GM23338 (cell line): ENCODE results near the gene TCTN1. TPM values are rescaled to one million over a fixed set of nuclear protein-coding genes. Genes with fewer than 3 reads are reported as not detected.

Experiments used
- ATAC-seq: fragments of 200-7000 bp; cut with Tn5 transposase; 3 replicates; pipeline ENCODE4 v1.9.1; 2020
- DNase-seq: peaks from one replicate; pipeline ENCODE4 v3.0.0-alpha.2; 2015; ENCODE audit warnings: low spot score
- H2AFZ ChIP-seq: fragments of 200-600 bp; sonication (generic); 2 replicates; pipeline ENCODE4 v1.8.0; 2016; ENCODE audit warnings: antibody characterized with exemption, mild to moderate bottlenecking, moderate library complexity
- H3F3A ChIP-seq: fragments of 200-600 bp; sonication (generic); replicated peaks from 2 replicates; pipeline ENCODE4 v1.8.0; 2017; ENCODE audit warnings: antibody characterized with exemption, mixed run types, low read depth
- H3K27ac ChIP-seq: fragments of 200-600 bp; sonication (generic); 2 replicates; pipeline ENCODE4 v1.6.1; 2016; ENCODE audit warnings: low read depth
- H3K27me3 ChIP-seq: fragments of 200-600 bp; sonication (generic); 2 replicates; pipeline ENCODE4 v1.8.0; 2016; ENCODE audit warnings: mild to moderate bottlenecking, mixed run types, moderate library complexity; ENCODE audit not compliant: insufficient read depth
- H3K36me3 ChIP-seq: fragments of 200-600 bp; sonication (generic); 2 replicates; pipeline ENCODE4 v1.8.0; 2016; ENCODE audit warnings: mild to moderate bottlenecking; ENCODE audit not compliant: insufficient read depth
- H3K4me1 ChIP-seq: fragments of 200-600 bp; sonication (generic); 2 replicates; pipeline ENCODE4 v1.8.0; 2016; ENCODE audit warnings: mild to moderate bottlenecking, moderate library complexity; ENCODE audit not compliant: insufficient read depth
- H3K4me2 ChIP-seq: fragments of 200-600 bp; sonication (generic); 2 replicates; pipeline ENCODE4 v1.7.1; 2017; ENCODE audit warnings: mixed run types
- H3K4me3 ChIP-seq: fragments of 200-600 bp; sonication (generic); 2 replicates; pipeline ENCODE4 v1.6.1; 2016; ENCODE audit warnings: mixed run types
- H3K79me2 ChIP-seq: fragments of 200-600 bp; sonication (generic); replicated peaks from 2 replicates; pipeline ENCODE4 v1.8.0; 2017; ENCODE audit warnings: mild to moderate bottlenecking; ENCODE audit not compliant: insufficient read depth
- H3K9me2 ChIP-seq: fragments of 200-600 bp; sonication (generic); 2 replicates; pipeline ENCODE4 v1.8.0; 2017; ENCODE audit not compliant: insufficient read depth
- H4K20me1 ChIP-seq: fragments of 200-600 bp; sonication (generic); replicated peaks from 2 replicates; pipeline ENCODE4 v1.8.0; 2017; ENCODE audit warnings: mild to moderate bottlenecking; ENCODE audit not compliant: insufficient read depth
- H3K27ac Mint-ChIP-seq: 2 replicates; pipeline ENCODE4 v1.8.0; 2020; ENCODE audit warnings: inconsistent platforms, mild to moderate bottlenecking, moderate library complexity, mixed read lengths
- H3K27me3 Mint-ChIP-seq: 3 replicates; pipeline ENCODE4 v1.8.0; 2022; ENCODE audit warnings: low read depth, mild to moderate bottlenecking, moderate library complexity, mixed read lengths, inconsistent platforms; ENCODE audit not compliant: insufficient read depth, poor library complexity
- H3K36me3 Mint-ChIP-seq: 3 replicates; pipeline ENCODE4 v1.8.0; 2021; ENCODE audit warnings: low read depth, mild to moderate bottlenecking, inconsistent platforms, moderate library complexity, mixed read lengths
- H3K4me1 Mint-ChIP-seq: 3 replicates; pipeline ENCODE4 v1.8.0; 2020; ENCODE audit warnings: mild to moderate bottlenecking, inconsistent platforms, mixed read lengths
- H3K4me3 Mint-ChIP-seq: 3 replicates; pipeline ENCODE4 v1.8.0; 2021; ENCODE audit warnings: moderate library complexity, mild to moderate bottlenecking, inconsistent platforms, mixed read lengths
- H3K9me3 Mint-ChIP-seq: 3 replicates; pipeline ENCODE4 v1.8.0; 2020; ENCODE audit warnings: moderate library complexity, mild to moderate bottlenecking, inconsistent platforms, mixed read lengths
- CREB1 ChIP-seq: fragments of 250-450 bp; sonication (Bioruptor Pico); IDR thresholded peaks from 2 replicates; pipeline ENCODE4 v1.5.0; 2020; ENCODE audit warnings: low read depth, mild to moderate bottlenecking, moderate library complexity
- EZH2phosphoT487 ChIP-seq: fragments of 200-600 bp; sonication (generic); IDR thresholded peaks from one replicate; pipeline ENCODE4 v1.8.1; 2018; ENCODE audit warnings: antibody characterized with exemption; ENCODE audit not compliant: unreplicated experiment
- NANOG ChIP-seq: IDR thresholded peaks from 2 replicates; pipeline ENCODE4 v1.6.1; 2016; ENCODE audit warnings: antibody characterized with exemption, borderline replicate concordance
- POLR2AphosphoS5 ChIP-seq: IDR thresholded peaks from 2 replicates; pipeline ENCODE4 v1.6.1; 2016; ENCODE audit warnings: antibody characterized with exemption, low read depth
- REST ChIP-seq: IDR thresholded peaks from one replicate; pipeline ENCODE4 v1.6.1; 2018; ENCODE audit warnings: antibody characterized with exemption; ENCODE audit not compliant: unreplicated experiment
- STAT1 ChIP-seq: IDR thresholded peaks from one replicate; pipeline ENCODE4 v1.6.1; 2016; ENCODE audit warnings: antibody characterized with exemption; ENCODE audit not compliant: unreplicated experiment
- ZNF114 ChIP-seq: fragments of 250-450 bp; sonication (Bioruptor Pico); IDR thresholded peaks from 2 replicates; pipeline ENCODE4 v1.5.0; 2020; ENCODE audit warnings: mild to moderate bottlenecking, moderate library complexity
- ZNF331 ChIP-seq: fragments of 250-450 bp; sonication (Bioruptor Pico); IDR thresholded peaks from 2 replicates; pipeline ENCODE4 v1.5.0; 2020; ENCODE audit warnings: low read depth, mild to moderate bottlenecking, moderate library complexity
- ZNF462 ChIP-seq: fragments of 250-450 bp; sonication (Bioruptor Pico); IDR thresholded peaks from 2 replicates; pipeline ENCODE4 v1.5.0; 2020; ENCODE audit warnings: mild to moderate bottlenecking, moderate library complexity
- polyA plus RNA-seq: library from polyadenylated mRNA; unstranded; fragments of >200 nt; fragmentation: Nextera tagmentation; extraction: Ambion mirVana; gene quantifications from 2 replicates; pipeline ENCODE4 v1.2.1, GENCODE V29; 2016
- total RNA-seq: library from RNA; depleted of rRNA; stranded (reverse); fragments of >200 nt; shearing (Covaris generic); gene quantifications from 2 replicates; pipeline ENCODE4 v1.2.3, GENCODE V29; 2014

Gene TCTN1
- total and polyA plus RNA-seq, 2 experiments from 2014 or later: 10.6 to 12.4 TPM

- no peak for TF ChIP-seq ZNF462 (CRISPR knock-in tag)
- no peak for TF ChIP-seq ZNF331 (CRISPR knock-in tag)
- TF ChIP-seq EZH2phosphoT487: no peak
- no peak for TF ChIP-seq STAT1
- TF ChIP-seq POLR2AphosphoS5: no peak
Observed at GRCh38 chr12:110579535-110580253, 34.2 kb upstream of the TCTN1 start (continued).

- DNase-seq (peak; percentile 42), ATAC-seq (peak; percentile 5)
- Mint-ChIP-seq H3K4me3 (peak overlapping the region; percentile 85), H3K27ac (no peak overlapping the region), H3K4me1 (peaks cover 52% of the 10 kb centered on the region), H3K27me3 (peaks cover 24% of the 10 kb centered on the region), H3K9me3 (no peaks in the 10 kb centered on the region), H3K36me3 (no peaks in the 10 kb centered on the region; the same call in 2 of the 3 replicates)
- H3K27me3 ChIP-seq: no peaks in the 10 kb centered on the region
- no peak overlapping the region for H2AFZ ChIP-seq
- peak overlapping the region; percentile 93 for H3K4me3 ChIP-seq
- H3K4me1 ChIP-seq: peaks cover 27% of the 10 kb centered on the region; the same call in 1 of the 2 replicates
- H3F3A ChIP-seq: no peaks in the 10 kb centered on the region
- peak overlapping the region; percentile 95 for H3K4me2 ChIP-seq
- no peaks in the 10 kb centered on the region for H3K9me2 ChIP-seq
- H3K79me2 ChIP-seq: peaks cover 59% of the 10 kb centered on the region
- H3K27ac ChIP-seq: no peak overlapping the region
- H4K20me1 ChIP-seq: peaks cover 40% of the 10 kb centered on the region
- H3K36me3 ChIP-seq: no peaks in the 10 kb centered on the region
- TF ChIP-seq REST: no peak
- no peak for TF ChIP-seq ZNF114 (CRISPR knock-in tag)
- no peak for TF ChIP-seq NANOG
- no peak for TF ChIP-seq CREB1
- no peak for TF ChIP-seq EZH2phosphoT487
- no peak for TF ChIP-seq STAT1
Observed at GRCh38 chr12:110581931-110582275, 32.0 kb upstream of the TCTN1 start.
